Left ventricle myocardium inferior (tissue), 1 donor: ENCODE measurements around the gene RBM7. TPM values are rescaled to one million over a fixed set of nuclear protein-coding genes. Genes with fewer than 3 reads are reported as not detected.

Experiments used
- DNase-seq: peaks from one replicate; pipeline ENCODE4 v3.0.0-alpha.2; 2020
- H3K27ac ChIP-seq: fragments of 200-600 bp; replicated peaks from 2 replicates; pipeline ENCODE4 v1.8.0; 2021
- H3K27me3 ChIP-seq: fragments of 200-600 bp; 2 replicates; pipeline ENCODE4 v1.8.0; 2021; ENCODE audit warnings: low read depth
- H3K36me3 ChIP-seq: fragments of 200-600 bp; 2 replicates; pipeline ENCODE4 v1.8.0; 2021
- H3K4me1 ChIP-seq: fragments of 200-600 bp; 2 replicates; pipeline ENCODE4 v1.8.0; 2021
- H3K4me3 ChIP-seq: fragments of 200-600 bp; 2 replicates; pipeline ENCODE4 v1.8.0; 2021; ENCODE audit warnings: mild to moderate bottlenecking, moderate library complexity
- H3K9me3 ChIP-seq: fragments of 200-600 bp; replicated peaks from 2 replicates; pipeline ENCODE4 v1.8.0; 2021
- intact Hi-C: fragments of 100-400 bp; cut with micrococcal nuclease; formaldehyde crosslinking; loops from one replicate; pipeline ENCODE4 v1.11.0; 2022
- total RNA-seq: library from RNA; stranded (reverse); fragmentation: NEBNext Ultra II Directional; extraction: Animal tissue kit (Norgen Biotek cat#: 25700); gene quantifications from one replicate; pipeline ENCODE4 v1.2.1, GENCODE V29; 2021
- TF ChIP-seq, protein P1 (sequence below): fragments of 200-600 bp; IDR thresholded peaks from 2 replicates; pipeline ENCODE4 v1.8.0; 2021; ENCODE audit warnings: antibody characterized with exemption, mild to moderate bottlenecking, borderline replicate concordance
- donor health status: DM: no; HTN: yes; CAD: no; lungs with severe emphysema.

RBM7 gene
- total RNA-seq, 1 donor from 2014 or later: 20.9 TPM

DNA sequence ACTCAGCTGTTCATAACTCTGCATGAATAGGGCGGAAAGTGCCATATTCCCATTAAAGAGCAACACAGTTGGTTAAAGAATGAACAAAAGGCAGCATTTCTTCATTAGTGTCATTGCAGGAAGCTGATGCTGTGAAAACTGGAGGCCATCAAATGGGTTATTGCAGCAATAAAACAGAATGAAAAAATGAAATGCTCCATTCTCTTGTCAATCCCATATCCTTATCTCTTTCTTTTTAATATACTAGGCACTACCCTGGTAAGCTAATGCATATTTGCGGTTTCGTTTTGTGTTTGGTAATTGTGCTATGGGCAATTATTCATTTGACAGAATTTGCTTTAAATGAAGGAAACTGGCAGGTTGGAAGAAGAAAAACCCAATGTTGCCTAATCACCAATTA is 25.4 kb upstream of the RBM7 start:
- Histone ChIP-seq H3K9me3 (no peaks in the 10 kb centered on the region), H3K27me3 (no peaks in the 10 kb centered on the region), H3K4me1 (peaks cover 10% of the 10 kb centered on the region), H3K4me3 (no peak overlapping the region), H3K27ac (no peak overlapping the region), H3K36me3 (no peaks in the 10 kb centered on the region)
- intact Hi-C loops: no loop called here
- TF ChIP-seq, protein P1, sequence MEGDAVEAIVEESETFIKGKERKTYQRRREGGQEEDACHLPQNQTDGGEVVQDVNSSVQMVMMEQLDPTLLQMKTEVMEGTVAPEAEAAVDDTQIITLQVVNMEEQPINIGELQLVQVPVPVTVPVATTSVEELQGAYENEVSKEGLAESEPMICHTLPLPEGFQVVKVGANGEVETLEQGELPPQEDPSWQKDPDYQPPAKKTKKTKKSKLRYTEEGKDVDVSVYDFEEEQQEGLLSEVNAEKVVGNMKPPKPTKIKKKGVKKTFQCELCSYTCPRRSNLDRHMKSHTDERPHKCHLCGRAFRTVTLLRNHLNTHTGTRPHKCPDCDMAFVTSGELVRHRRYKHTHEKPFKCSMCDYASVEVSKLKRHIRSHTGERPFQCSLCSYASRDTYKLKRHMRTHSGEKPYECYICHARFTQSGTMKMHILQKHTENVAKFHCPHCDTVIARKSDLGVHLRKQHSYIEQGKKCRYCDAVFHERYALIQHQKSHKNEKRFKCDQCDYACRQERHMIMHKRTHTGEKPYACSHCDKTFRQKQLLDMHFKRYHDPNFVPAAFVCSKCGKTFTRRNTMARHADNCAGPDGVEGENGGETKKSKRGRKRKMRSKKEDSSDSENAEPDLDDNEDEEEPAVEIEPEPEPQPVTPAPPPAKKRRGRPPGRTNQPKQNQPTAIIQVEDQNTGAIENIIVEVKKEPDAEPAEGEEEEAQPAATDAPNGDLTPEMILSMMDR: no peak
- no peak for DNase-seq

DNA sequence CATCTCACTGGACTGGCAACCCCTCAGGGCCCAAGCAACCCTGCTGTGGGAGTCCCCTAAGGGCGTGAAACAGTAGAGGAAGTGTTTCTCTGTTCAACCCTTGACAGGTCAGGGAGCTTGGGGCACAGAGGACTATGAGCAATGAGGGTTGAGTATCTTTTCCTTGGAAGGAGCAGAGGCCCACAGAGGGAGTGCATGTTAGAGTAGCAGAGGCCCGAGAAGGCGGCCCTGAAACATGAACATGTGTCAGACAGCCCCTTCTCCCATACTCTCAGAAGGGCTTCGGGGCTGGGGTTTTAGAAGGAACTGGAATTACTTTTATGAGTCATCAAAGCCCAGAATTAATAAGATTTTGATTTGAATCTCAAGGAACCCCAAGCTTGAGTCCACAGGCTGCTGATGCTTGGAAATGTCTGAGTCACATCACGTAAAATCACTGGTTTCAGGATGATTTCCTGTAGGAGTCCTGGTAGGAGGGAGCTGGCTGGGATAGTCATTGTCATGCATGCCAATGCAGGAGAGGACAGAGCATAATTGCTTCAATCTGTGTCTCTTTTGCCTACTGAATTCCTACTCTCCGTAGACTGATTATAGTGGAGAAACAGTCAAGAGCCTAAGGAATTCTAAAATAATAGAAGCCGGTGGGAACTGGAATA is 22.7 kb upstream of the RBM7 start:
- Histone ChIP-seq H3K4me3 (no peak overlapping the region), H3K27me3 (no peaks in the 10 kb centered on the region), H3K4me1 (peaks cover 10% of the 10 kb centered on the region), H3K27ac (no peak overlapping the region), H3K36me3 (no peaks in the 10 kb centered on the region), H3K9me3 (peaks cover 6% of the 10 kb centered on the region)
- no peak for DNase-seq
- intact Hi-C loops: no loop called here
- TF ChIP-seq, protein P1: no peak

DNA sequence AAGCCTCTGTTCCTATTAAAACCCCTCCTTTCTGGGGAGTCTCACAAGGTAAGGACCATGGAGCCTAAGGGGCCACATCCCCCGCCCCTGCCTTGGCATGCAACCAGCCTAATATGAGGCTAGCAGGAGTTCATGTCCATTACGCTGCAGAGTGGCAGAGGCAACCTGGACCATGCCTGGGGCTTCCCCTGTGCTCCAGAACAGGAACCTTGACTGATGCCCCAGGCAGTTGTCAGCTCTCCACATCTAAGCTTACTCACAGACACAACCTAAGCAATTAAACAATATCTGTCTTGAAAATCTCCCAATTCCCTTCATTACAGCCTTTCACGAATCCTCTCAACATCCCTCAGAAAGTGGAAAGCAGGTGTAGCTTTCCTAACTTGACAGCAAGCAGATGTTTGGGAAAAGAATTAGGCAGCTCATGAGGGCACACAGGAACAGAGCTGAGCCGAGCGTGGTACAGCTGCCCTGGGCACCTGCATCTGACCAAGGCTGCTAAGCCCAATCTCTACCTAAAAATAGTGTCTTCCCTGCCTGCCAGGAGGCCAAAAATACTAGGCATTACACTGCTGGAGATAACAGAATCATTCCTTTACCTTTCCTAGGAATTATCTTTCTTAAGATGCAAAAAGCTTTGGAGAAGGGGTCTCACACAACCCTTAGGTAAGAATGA is 20.9 kb upstream of the RBM7 start:
- Histone ChIP-seq H3K36me3 (no peaks in the 10 kb centered on the region), H3K4me3 (no peak overlapping the region), H3K27ac (no peak overlapping the region), H3K4me1 (peaks cover 10% of the 10 kb centered on the region), H3K9me3 (peaks cover 9% of the 10 kb centered on the region), H3K27me3 (no peaks in the 10 kb centered on the region)
- intact Hi-C loops: no loop called here
- TF ChIP-seq, protein P1: no peak
- DNase-seq: no peak

DNA sequence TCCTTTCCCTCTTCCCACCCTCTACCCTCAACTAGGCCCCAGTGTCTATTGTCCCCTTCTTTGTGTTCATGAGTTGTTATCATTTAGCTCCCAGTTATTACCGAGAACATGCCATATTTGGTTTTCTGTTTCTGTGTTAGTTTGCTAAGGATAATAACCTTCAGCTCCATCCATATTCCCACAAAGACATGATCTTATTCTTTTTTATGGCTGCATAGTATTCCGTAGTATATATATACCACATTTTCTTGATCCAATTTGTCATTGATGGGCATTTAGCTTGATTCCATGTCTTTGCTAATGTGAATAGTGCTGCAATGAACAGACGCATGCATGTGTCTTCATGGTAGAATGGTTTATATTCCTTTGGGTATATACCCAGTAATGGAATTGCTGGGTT is 18.0 kb upstream of the RBM7 start:
- peaks cover 17% of the 10 kb centered on the region for H3K4me1 ChIP-seq
- no peak for DNase-seq
- TF ChIP-seq, protein P1: no peak

DNA sequence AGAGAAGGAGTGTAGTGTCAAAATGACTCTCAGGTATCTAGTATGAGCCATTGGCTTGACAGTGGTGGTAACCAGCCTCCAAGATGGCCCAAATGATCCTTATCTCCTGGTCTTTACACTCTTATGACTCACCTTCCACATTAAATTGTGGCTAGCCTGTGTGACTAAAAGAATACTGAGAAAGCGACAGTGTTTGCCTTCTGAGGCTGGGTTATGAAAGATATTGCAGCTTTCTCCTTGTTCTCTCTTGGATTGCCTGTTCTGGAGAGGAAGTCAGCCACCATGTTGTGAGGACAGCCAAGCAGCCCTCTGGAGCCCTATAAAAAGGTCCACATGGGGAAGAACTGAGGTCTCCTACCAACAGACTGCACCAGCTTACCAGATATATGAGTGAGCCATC is 16.0 kb upstream of the RBM7 start:
- intact Hi-C loops: no loop called here
- H3K36me3 ChIP-seq: no peaks in the 10 kb centered on the region
- no peak for DNase-seq
- peaks cover 13% of the 10 kb centered on the region for H3K4me1 ChIP-seq
- no peak overlapping the region for H3K27ac ChIP-seq
- no peak overlapping the region for H3K4me3 ChIP-seq
- TF ChIP-seq, protein P1: no peak
- no peaks in the 10 kb centered on the region for H3K27me3 ChIP-seq
- peaks cover 9% of the 10 kb centered on the region for H3K9me3 ChIP-seq

More for the DNA sequence above, 18.0 kb upstream of the RBM7 start:
- intact Hi-C loops: no loop called here
- no peaks in the 10 kb centered on the region for H3K27me3 ChIP-seq
- no peak overlapping the region for H3K27ac ChIP-seq
- H3K9me3 ChIP-seq: peaks cover 9% of the 10 kb centered on the region
- H3K4me3 ChIP-seq: no peak overlapping the region
- no peaks in the 10 kb centered on the region for H3K36me3 ChIP-seq
